HG03439 (cell line): ENCODE data around the gene EP300.
"Not testable (repeated sequence)": the region's sequence is repeated elsewhere in the genome, so short reads cannot be mapped to it uniquely, and the experiment has no call there.

Experiments
- ATAC-seq: cut with Tn5 transposase; IDR thresholded peaks from one replicate; pipeline ENCODE4 v1.9.1; 2021; ENCODE audit warnings: mild to moderate bottlenecking, moderate library complexity; ENCODE audit not compliant: unreplicated experiment

Gene EP300

GRCh38 chr22:41076857-41077256 lies 15.5 kb upstream of the EP300 start:
- ATAC-seq, result no peak

DNA sequence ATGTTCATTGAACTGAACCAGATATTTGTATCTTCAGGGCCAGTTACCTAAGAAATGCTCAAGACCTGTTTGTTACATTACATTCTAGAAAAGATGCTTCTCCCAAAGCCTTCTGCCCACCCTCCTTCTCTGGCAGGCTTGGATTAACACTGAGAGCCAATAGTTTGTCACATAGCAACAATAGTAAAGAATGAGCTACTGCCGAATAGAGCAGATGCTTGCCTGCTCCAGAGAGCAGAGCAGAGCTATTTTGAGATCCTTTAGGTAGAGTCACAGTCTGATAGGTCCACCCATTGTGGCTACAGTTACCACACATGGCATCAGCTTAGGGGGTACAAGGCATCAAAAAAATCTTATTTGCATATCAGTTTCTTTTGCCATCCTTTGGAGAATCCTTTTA lies 13.5 kb upstream of the EP300 start:
- ATAC-seq, result no peak

GRCh38 chr22:41085842-41086241 lies 6.5 kb upstream of the EP300 start:
- no peak for ATAC-seq

DNA sequence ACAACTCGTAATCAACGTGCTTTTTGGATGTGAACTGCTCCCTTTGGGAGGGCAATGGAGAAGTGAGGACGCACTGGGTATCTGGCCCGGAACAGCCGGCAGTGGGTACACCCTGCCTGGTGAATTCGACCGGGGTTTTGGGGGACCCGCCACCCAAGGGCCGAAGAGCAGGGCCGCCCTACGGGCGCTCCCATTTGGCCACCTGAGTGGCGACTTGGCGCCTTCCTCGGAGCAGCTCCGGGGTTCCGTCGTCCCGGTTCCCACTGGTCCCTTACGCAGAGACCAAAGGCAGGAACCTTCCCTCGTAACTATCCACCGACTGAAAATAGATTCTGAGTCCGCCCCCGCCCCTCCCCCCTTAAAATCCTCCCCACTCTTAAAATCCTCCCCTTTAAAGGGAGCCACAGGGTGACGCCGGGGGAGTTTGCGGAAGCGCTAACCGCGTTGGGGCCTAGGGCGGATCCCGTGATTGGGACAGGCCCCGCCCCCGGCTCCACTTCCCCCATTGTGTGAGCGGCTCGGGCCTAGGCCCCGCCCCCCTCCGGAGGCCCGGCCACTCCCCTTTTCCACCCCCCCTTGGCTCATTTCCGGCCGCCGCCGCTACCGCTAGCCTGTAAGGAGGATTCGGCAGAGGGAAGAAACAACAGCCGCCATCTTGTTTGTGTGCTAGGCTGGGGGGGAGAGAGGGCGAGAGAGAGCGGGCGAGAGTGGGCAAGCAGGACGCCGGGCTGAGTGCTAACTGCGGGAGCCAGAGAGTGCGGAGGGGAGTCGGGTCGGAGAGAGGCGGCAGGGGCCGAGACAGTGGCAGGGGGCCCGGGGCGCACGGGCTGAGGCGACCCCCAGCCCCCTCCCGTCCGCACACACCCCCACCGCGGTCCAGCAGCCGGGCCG lies 1.0 kb upstream of the EP300 start:
- peak; percentile 66 for ATAC-seq

DNA sequence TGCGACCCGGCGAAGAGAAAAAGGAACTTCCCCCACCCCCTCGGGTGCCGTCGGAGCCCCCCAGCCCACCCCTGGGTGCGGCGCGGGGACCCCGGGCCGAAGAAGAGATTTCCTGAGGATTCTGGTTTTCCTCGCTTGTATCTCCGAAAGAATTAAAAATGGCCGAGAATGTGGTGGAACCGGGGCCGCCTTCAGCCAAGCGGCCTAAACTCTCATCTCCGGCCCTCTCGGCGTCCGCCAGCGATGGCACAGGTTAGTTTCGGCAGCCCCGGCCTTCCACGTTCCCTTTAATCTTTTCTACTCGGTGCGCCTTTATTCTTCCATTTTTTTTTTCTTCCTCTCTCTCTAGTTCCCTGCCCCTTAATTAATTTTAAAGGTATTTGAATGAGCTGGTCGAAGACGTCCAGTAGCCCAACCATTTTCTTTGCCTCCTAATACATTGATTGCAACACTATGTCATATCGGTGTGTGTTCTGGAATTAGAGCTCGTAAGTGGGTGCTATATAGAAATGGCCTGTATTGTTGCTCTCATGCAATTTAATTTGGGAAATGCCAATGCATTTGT lies 537 bp downstream of the EP300 start:
- no peak for ATAC-seq

DNA sequence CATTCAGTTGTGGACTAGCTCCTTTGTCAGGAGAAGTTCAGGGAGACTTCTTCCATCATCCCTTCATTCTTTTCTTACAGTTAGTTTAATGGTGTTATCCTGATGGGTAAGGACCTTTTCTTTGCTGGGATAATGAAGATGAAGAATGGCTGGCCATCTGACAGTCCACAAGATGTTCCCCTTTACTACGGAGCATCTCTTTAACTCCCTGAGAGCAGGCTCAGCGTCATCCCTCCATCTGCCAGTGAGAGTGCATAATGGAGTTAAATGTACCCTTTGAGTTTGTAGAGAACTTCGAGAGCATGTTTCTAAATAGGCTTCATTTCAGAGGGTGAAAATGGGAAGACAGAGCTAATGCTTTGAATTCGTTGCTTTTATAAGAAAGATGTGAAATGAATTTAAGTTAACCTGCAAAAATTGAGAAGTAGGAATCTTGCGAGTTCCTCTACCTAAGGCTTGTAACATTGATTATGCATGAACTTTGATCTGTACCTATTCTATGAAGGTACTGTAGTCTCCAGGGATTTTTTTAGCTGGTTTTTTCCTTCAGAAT lies 1.7 kb downstream of the EP300 start:
- ATAC-seq, result no peak

DNA sequence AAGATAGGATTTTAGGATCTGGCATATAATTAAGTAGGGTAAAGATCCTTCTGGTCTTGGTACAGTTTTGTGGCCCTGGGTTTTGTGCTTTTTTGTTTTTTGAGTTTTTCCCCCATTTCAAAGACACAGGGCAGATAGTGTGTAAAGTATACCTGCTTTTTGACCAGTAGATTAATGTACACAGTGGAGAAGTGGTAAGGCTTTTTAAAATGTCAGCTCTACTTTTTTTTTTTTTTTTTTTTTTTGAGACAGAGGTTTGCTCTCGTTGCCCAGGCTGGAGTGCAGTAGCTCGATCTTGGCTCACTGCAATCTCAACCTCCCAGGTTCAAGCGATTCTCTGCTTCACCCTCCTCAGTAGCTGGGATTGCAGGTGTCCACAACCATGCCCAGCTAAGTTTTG lies 4.0 kb downstream of the EP300 start:
- no peak for ATAC-seq

DNA sequence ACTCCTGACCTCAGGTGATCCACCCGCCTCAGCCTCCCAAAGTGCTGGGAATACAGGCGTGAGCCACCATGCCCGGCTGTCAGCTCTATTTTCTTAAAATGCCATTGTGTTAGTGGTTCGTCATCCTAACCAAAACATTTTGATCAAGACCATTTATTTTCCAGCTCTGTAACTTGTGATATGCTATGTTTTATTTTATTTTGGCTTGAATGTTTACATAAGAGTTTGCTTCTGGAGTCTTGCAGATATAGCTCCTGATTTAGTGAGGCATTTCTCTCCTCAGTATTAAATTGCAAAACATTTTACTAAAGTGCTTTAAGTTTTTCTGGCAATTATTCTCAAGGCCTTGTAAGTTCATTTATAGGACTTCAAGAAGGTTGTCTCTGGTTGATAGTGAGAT lies 4.4 kb downstream of the EP300 start:
- no peak for ATAC-seq

DNA sequence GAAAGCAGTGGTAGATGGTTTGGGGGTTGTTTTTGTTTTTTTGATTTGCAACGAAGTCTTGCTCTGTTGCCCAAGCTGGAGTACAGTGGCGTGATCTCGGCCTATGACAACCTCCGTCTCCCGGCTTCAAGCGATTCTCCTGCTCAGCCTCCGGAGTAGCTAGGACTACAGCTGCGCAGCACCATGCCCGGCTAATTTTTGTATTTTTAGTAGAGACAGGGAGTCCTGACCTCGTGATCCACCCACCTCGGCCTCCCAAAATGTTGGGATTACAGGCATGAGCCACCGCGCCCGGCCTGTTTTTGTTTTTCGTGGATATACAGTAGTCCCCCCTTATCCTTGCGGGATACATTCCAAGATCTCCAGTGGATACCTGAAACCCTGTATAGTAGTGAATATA lies 6.6 kb downstream of the EP300 start:
- ATAC-seq, result no peak

DNA sequence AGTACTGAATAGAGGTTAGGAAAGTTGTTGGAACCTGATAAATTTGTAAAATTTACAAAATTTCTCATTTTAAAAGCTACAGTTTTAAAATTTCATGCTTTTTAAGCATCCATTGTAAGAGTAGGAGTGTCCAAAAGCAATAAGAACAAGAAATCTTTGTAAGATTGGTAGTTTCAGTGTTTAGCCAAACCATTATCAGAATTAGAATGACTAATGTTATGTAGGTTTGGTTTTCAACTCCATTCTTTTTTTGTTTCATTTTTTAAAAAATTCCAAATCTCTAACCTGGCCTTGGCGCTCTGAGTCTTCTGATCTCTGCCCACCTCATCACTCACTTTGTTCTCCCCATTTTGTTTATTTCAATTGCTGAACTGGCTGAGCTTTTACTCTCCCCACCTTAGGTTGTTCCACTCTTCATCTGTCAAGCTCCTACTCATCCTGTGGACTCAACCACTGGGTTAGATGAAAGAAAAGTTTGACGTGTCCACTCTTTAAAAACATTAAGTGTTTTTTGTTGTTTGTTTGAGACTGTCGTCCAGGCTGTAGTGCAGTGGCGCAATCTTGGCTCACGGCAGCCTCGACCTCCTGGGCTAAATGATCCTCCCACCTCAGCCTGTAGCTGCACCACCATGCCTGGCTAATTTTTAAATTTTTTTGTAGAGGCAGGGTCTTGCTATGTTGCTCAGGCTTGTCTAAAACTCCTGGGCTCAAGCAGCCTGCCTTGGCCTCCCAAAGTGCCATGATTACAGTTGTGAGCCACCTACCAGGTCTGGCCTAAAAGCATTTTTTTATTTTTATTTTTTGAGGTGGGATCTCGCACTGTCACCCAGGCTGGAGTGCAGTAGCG lies 14.0 kb downstream of the EP300 start:
- ATAC-seq, result no peak

GRCh38 chr22:41106969-41107325 lies 14.6 kb downstream of the EP300 start:
- ATAC-seq, result not testable (repeated sequence)

- no peak for ATAC-seq
Observed at GRCh38 chr22:41110968-41111367, 18.6 kb downstream of the EP300 start.

- ATAC-seq, result no peak
Observed at GRCh38 chr22:41116342-41116741, 23.9 kb downstream of the EP300 start.

DNA sequence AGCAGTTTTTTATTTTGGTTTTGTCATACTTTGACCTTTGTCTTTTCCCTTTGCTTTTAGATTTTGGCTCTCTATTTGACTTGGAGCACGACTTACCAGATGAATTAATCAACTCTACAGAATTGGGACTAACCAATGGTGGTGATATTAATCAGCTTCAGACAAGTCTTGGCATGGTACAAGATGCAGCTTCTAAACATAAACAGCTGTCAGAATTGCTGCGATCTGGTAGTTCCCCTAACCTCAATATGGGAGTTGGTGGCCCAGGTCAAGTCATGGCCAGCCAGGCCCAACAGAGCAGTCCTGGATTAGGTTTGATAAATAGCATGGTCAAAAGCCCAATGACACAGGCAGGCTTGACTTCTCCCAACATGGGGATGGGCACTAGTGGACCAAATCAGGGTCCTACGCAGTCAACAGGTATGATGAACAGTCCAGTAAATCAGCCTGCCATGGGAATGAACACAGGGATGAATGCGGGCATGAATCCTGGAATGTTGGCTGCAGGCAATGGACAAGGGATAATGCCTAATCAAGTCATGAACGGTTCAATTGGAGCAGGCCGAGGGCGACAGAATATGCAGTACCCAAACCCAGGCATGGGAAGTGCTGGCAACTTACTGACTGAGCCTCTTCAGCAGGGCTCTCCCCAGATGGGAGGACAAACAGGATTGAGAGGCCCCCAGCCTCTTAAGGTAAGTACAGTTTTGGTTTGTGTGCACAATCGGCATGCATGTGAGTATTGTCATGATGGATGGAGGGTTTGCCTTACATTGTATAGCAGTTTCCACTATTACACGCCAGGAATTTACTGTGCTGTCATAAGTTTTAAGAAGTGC lies 25.0 kb downstream of the EP300 start:
- no peak for ATAC-seq

DNA sequence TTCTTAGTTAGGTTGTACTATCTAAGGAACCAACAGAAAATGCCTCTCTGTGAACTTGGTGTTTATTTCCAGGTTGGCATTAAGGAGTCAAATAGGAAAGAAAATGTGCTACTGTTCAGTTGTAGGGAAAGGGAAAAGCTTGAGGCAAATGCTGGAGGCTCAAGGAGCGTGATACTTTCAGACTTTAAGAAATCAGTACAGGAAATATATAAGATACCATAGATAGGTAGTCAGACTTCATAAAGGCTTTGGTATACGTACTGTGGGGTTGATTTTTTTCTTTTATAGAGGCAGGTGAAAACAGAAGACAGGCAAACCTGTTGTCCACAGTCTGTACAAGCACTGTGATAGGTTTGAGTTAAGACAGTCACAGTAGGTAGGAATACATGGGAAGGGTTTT lies 30.8 kb downstream of the EP300 start:
- no peak for ATAC-seq

DNA sequence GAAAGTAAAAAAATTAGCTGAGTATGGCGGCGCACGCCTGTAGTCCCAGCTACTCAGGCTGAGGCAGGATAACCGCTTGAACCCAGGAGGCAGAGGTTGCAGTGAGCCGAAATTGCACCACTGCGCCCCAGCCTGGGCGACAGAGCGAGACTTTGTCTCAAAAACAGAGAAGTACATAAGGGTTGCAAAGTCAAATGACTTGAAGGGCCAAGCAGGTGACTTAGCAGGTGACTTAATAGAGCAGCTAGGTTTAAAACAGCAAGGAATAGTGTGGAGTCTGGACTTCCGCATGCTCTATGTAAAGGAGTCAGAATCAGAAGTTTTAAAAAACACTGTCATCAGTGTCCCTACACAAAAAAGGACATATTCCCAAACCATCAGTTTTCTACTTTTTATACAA lies 31.7 kb downstream of the EP300 start:
- no peak for ATAC-seq

GRCh38 chr22:41127451-41127850 lies 35.1 kb downstream of the EP300 start:
- no peak for ATAC-seq

GRCh38 chr22:41128606-41129005 lies 36.2 kb downstream of the EP300 start:
- ATAC-seq, result no peak

- ATAC-seq, result no peak
Observed at GRCh38 chr22:41132550-41132949, 40.2 kb downstream of the EP300 start.

- no peak for ATAC-seq
Observed at GRCh38 chr22:41140365-41140957, 48.1 kb downstream of the EP300 start.
